Stimulated activated CD4-positive, alpha-beta T cell treated with anti-CD3 and anti-CD28 coated beads, Interleukin-12 subunit alpha, Interleukin-12 subunit beta, amount 100 ng/mL, for 48 hours (primary cell): ENCODE measurements around the gene PPP1R2C.
A peak's percentile ranks its signal among the peaks of the same experiment; 100 is the strongest.

Experiments used
- DNase-seq, 3 donors: peaks; one replicate each; pipeline ENCODE4 v3.0.0-alpha.2; 2020; ENCODE audit warnings: low read depth in 2 of 3, low spot score in 1 of 3

The PPP1R2C gene

GRCh38 chrX:42778096-42778495 lies at the start of gene PPP1R2C:
Gene PPP1R2C (minus strand): TSS chrX:42778163. CDS start chrX:42778079, 84 bp downstream.
- DNase-seq, result peak in 1 of 3 donors; percentile 11

GRCh38 chrX:42825201-42825600 lies 47.2 kb upstream of the PPP1R2C start:
- no peak for DNase-seq

DNA sequence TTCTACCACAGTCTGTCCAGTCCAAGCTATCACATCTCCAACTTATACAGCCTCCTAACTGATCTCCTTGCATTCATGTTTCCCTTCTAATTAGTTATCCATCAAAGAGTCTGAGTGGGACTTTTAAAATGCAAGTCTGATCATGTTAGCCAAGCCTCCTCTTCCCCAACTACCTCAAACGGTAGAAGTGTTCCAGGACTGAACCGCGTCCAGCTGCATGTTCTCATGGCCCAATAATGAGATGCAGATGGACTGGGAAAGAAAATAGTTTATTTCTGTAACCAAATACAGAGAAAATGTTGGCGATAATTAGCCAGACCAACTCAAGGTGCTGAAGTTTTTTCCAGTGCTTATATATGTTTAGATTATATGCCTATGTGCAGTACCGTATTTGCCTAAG lies 46.6 kb upstream of the PPP1R2C start:
- no peak for DNase-seq

DNA sequence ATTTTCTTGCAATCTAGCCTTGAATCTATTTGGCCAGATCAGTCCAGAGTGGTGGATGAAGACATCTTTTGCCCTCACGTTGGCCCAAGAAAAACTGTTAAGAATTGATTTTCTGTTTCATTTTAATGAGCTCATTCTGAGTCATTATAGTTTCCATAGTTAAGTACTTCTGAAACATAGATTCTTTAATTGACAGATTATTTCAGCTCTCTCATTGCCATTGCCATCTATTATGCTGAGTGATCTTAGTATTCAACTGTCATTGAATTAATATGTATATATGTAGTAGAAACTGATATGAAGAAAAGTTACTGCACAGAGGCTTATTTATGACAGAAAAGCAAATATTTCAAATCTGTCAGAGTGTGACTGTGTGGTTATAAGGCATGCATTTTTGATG lies 45.5 kb upstream of the PPP1R2C start:
- no peak for DNase-seq

GRCh38 chrX:42821803-42822443 lies 44.0 kb upstream of the PPP1R2C start:
- DNase-seq, result no peak

- DNase-seq, result no peak
Observed at GRCh38 chrX:42818151-42818921, 40.4 kb upstream of the PPP1R2C start.

GRCh38 chrX:42809569-42809968 lies 31.6 kb upstream of the PPP1R2C start:
- no peak for DNase-seq

- DNase-seq, result no peak
Observed at GRCh38 chrX:42807393-42807792, 29.4 kb upstream of the PPP1R2C start.

- DNase-seq, result no peak
Observed at GRCh38 chrX:42804524-42804923, 26.6 kb upstream of the PPP1R2C start.

- DNase-seq, result no peak
Observed at GRCh38 chrX:42803320-42803719, 25.4 kb upstream of the PPP1R2C start.

- no peak for DNase-seq
Observed at GRCh38 chrX:42797651-42798269, 19.8 kb upstream of the PPP1R2C start.

DNA sequence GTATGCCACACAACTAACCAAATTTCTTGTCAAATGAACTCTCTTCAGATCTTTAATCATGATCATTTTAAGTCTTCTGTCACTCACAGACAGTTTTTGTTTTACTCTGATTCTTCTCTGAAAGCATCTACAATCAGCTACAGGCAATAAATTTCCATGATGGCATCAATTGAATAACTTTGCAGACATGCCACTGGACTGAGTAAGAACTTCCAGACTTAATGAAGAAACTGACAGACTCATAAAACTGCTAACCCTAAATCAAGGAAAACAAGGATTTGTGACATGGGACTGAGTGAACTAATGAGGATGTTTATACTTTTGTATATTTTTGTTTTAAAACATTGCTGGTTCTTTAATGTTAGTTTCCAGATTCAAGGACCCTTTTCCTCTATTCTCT lies 5.5 kb upstream of the PPP1R2C start:
- no peak for DNase-seq

GRCh38 chrX:42776195-42776594 lies 1.8 kb downstream of the PPP1R2C start:
- DNase-seq, result no peak

- DNase-seq, result no peak
Observed at GRCh38 chrX:42772874-42773273, 5.1 kb downstream of the PPP1R2C start.

DNA sequence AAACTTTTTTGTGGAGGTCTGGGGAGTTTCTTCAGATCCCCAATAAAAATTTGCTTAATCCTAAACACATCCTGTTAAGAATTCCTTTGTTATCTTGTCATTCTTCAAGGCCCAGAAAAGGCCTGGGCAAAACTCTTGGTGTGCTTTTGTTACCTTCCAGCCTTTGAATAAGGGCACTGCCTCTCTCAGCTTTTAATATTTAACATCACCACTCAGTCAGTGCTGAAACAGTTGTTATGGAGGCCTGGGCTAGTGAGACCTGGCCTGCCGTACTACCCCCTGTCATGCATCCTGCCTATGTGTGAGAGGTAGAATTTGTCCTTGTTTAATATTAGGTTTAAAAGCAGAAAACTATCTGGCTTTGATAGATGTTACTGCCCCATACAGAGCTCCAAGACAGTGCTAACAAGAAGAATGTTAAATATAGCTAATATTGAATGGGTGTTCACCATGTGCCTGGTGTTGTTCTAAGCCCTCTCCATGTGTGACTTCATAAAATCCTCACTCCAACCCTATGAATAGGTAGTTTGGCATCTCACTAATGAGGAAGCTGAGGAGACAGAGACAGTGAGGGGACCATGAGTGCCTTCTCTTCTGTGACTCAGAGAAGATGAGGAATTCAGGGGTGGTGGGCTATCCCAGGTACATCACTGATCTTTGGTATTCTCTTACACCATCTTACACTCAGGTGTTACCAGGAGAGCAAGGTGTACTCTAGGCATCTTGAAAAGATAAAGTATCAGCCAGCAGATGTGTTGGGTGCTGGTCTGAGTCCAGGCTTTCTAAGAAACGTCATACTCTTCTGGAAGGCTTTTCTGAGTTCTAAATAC lies 6.2 kb downstream of the PPP1R2C start:
- DNase-seq, result no peak

DNA sequence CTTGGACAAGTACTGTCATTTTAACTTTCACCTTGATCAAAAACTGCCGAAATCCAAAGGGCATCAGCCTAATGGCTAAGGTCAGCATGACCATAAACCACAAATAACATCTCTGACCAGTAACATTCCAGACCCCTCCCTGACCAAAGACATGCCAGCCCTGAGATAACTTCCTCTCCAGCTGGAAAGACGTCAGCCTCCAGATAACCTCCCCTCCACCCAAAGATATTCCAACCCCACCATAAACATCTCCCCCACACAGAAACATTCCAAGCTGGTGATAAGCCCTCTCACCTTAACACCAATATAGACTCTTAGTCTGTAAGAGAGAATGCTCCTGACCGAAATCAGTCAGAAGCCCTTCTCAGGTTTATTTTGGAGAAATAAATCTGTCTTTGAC lies 7.4 kb downstream of the PPP1R2C start:
- no peak for DNase-seq

GRCh38 chrX:42759881-42760280 lies 18.1 kb downstream of the PPP1R2C start:
- DNase-seq, result no peak

DNA sequence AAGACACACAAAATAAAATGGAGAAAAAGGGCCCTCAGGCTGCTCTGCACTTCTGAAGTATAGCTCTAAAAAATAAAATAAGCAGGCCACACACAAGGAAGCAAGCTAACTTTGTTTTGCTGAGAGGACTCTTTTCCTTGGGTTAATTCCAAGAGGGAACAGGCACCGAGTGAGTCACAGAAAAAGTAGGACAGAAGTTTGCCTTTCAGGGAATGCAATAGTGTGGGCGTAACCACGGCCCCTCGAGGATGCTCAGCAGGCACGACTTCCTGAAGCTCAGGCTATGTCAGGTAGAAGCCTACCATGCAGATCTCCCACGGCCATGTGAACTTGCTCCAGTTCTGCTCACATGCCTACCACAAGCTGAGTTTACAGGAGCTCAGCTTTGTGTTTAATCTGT lies 22.1 kb downstream of the PPP1R2C start:
- DNase-seq, result no peak

DNA sequence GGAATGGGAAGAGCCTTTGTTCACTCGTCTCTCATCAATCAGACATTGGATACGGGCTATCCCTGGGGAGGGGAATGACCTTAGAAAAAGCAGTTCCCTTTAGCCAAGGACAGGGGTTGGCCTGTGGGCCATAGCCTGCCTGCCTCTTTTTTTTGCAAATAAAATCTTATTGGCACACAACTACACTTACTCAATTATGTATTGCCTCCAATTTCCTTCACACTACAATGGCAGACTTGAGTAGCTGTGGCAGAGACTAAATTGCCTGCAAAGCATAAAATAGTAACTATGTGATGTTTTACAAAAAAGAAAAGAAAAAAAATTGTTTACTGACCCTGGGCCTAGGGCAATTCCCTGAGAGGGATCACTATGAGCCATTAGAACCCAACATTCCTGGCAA lies 23.4 kb downstream of the PPP1R2C start:
- DNase-seq, result no peak

DNA sequence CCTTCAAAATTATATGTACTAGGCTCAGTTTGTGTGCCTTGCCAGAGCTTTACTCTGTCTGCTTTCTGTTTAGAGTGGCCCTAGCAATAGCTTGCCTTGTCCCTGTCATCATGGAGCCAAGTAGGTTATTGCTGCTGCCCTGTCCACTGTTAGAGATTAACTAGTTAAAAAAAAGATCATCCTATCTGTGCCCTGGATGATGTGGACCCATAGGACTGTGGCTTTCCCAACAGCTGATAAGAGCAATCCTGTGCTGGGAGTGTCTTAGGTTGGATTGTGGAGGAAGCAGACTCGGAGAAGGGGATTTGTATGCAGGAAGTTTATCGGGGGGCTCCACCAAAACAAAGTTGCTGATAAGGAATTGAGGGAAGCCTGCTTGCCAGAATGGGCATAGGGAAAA lies 23.8 kb downstream of the PPP1R2C start:
- no peak for DNase-seq

GRCh38 chrX:42752730-42753129 lies 25.2 kb downstream of the PPP1R2C start:
- no peak for DNase-seq

DNA sequence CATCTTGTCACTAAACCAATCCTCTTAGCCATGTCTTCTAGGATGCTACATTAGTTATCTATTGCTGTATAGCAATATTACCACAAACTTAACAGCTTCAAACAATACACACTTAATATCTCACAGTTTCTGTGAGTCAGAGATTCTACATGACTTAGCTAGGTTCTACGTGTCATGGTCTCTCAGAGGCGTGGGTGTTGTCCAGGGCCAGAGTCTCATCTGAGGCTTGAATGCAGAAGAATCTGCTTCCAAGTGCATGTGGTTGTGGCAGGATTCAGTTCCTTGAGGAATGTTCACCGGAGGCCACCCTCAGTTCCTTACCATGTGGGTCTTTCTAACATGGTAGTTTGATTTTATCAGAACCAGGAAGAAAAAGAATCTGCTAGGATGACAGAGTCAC lies 26.4 kb downstream of the PPP1R2C start:
- DNase-seq, result no peak
